A673 (cell line): ENCODE results near the gene CELSR1. TPM values are rescaled to one million over a fixed set of nuclear protein-coding genes. Genes with fewer than 3 reads are reported as not detected.
"Not testable (repeated sequence)": the region's sequence is repeated elsewhere in the genome, so short reads cannot be mapped to it uniquely, and the experiment has no call there.

Experiments used
- BruUV-seq: library from RNA; stranded (reverse); fragments of 400-500 nt; replicated peaks from 2 replicates; lab custom pipeline; 2021; lab: Mats Ljungman, UMichigan
- CTCF ChIA-PET: fragments of 300-600 bp; sonication (Branson Sonifier 250); formaldehyde crosslinking; loops from one replicate; lab custom pipeline; 2022; ENCODE audit warnings: antibody characterized with exemption; lab: Charles Lee
- POLR2A ChIA-PET: fragments of 300-600 bp; sonication (Branson Sonifier 250); formaldehyde crosslinking; loops from one replicate; lab custom pipeline; 2022; ENCODE audit warnings: antibody characterized with exemption; ENCODE audit not compliant: low non-redundant PET; lab: Charles Lee
- DNase-seq: peaks from one replicate; pipeline ENCODE4 v3.0.0-alpha.2; 2015; ENCODE audit warnings: low spot score
- H3K27ac ChIP-seq: fragments of 200-600 bp; sonication (generic); 2 replicates; pipeline ENCODE4 v1.5.1; 2016; ENCODE audit warnings: mixed run types, low read depth, mild to moderate bottlenecking, mixed read lengths, antibody characterized with exemption, low read length; ENCODE audit not compliant: poor library complexity, severe bottlenecking
- H3K27me3 ChIP-seq: fragments of 200-600 bp; sonication (generic); replicated peaks from 2 replicates; pipeline ENCODE4 v1.6.1; 2017; ENCODE audit warnings: mixed run types, low read depth, mild to moderate bottlenecking, mixed read lengths, antibody characterized with exemption, low read length; ENCODE audit not compliant: insufficient read depth, poor library complexity
- H3K36me3 ChIP-seq: fragments of 200-600 bp; sonication (generic); 2 replicates; pipeline ENCODE4 v1.6.1; 2016; ENCODE audit warnings: mixed run types, mild to moderate bottlenecking, mixed read lengths, antibody characterized with exemption, low read length; ENCODE audit not compliant: insufficient read depth, poor library complexity, severe bottlenecking
- H3K4me1 ChIP-seq: fragments of 200-600 bp; sonication (generic); 2 replicates; pipeline ENCODE4 v1.6.1; 2017; ENCODE audit warnings: mixed run types, mild to moderate bottlenecking, mixed read lengths, antibody characterized with exemption, low read length; ENCODE audit not compliant: insufficient read depth, poor library complexity, severe bottlenecking
- H3K4me3 ChIP-seq: fragments of 200-600 bp; sonication (generic); 2 replicates; pipeline ENCODE4 v1.5.1; 2016; ENCODE audit warnings: low read depth, mixed run types, mild to moderate bottlenecking, mixed read lengths, low read length; ENCODE audit not compliant: poor library complexity, severe bottlenecking
- H3K9me3 ChIP-seq: fragments of 200-600 bp; sonication (generic); 2 replicates; pipeline ENCODE4 v1.6.1; 2016; ENCODE audit warnings: mixed run types, low read depth, mild to moderate bottlenecking, mixed read lengths, antibody characterized with exemption, low read length; ENCODE audit not compliant: poor library complexity, severe bottlenecking
- EZH2 ChIP-seq: fragments of 200-600 bp; sonication (generic); IDR thresholded peaks from 2 replicates; pipeline ENCODE4 v1.6.1; 2017; ENCODE audit warnings: borderline replicate concordance, low read depth, mild to moderate bottlenecking, mixed read lengths, antibody characterized with exemption, low read length; ENCODE audit not compliant: poor library complexity, severe bottlenecking
- intact Hi-C: fragments of 100-400 bp; cut with micrococcal nuclease; formaldehyde crosslinking; loops from one replicate; pipeline ENCODE4 v1.10.0; 2022; ENCODE audit not compliant: unreplicated experiment
- total RNA-seq: library from RNA; stranded (reverse); gene quantifications from 2 replicates; pipeline ENCODE4 v1.2.3, GENCODE V29; 2021
- TF ChIP-seq, protein P1 (sequence below): fragments of 300-800, 200-600 bp; sonication (generic); conservative IDR thresholded peaks from 2 replicates; pipeline ENCODE4 v1.5.1; 2017; ENCODE audit warnings: low read depth, mild to moderate bottlenecking, antibody characterized with exemption, low read length, moderate library complexity, mixed read lengths

The CELSR1 gene
- total RNA-seq, 1 experiment from 2014 or later, result 2.3 TPM

DNA sequence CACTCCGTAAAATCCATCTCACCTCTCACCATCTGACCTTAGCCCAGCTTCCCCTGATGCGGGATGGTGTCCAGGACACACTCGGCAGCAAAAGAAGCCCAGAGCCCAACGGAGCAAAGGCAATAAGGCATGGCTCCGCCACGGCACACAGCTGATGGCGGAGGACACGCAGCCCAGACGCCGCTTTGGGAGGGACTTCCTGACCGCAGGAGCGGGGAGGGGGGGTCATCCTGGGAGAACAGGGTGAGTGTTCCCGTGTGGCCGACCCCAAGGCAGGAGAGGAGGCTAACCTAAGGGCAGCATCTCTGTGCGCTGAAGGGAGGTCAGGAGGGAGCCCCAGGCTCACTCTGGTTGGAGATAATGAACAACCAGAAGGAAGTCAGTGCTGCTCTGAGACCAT lies 130.6 kb downstream of the CELSR1 start:
- intact Hi-C loops, result no loop called here
- Histone ChIP-seq H3K4me3 (no peak overlapping the region), H3K4me1 (no peaks in the 10 kb centered on the region), H3K27me3 (no peaks in the 10 kb centered on the region), H3K36me3 (no peaks in the 10 kb centered on the region), H3K27ac (no peak overlapping the region), H3K9me3 (no peaks in the 10 kb centered on the region)
- ChIA-PET CTCF (no interaction called here), POLR2A (no interaction called here)
- no TSS peak for BruUV-seq
- TF ChIP-seq, protein P1, sequence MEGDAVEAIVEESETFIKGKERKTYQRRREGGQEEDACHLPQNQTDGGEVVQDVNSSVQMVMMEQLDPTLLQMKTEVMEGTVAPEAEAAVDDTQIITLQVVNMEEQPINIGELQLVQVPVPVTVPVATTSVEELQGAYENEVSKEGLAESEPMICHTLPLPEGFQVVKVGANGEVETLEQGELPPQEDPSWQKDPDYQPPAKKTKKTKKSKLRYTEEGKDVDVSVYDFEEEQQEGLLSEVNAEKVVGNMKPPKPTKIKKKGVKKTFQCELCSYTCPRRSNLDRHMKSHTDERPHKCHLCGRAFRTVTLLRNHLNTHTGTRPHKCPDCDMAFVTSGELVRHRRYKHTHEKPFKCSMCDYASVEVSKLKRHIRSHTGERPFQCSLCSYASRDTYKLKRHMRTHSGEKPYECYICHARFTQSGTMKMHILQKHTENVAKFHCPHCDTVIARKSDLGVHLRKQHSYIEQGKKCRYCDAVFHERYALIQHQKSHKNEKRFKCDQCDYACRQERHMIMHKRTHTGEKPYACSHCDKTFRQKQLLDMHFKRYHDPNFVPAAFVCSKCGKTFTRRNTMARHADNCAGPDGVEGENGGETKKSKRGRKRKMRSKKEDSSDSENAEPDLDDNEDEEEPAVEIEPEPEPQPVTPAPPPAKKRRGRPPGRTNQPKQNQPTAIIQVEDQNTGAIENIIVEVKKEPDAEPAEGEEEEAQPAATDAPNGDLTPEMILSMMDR, result no peak
- TF ChIP-seq EZH2, result no peak
- no peak for DNase-seq

DNA sequence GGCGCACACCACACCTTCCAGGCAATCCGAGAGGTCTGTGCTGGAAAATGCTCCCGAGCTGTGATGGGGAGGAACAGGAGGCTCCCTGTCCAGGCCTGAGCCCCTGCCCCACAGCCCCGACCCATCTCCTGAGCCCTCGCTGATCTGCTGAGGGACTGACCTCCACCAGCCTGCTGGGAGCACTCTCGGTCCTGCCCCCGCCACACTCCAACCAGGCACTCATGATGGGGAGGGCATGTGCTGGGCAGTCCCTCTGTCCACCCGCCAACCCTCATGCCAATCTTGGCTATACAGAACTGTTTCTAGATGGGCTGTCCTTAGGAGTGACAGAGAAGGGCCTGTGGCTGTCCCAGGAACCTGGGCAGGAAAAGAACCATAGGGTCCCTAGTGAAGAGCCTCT lies 131.1 kb downstream of the CELSR1 start:
- intact Hi-C loops, result no loop called here
- H3K27me3 ChIP-seq, result no peaks in the 10 kb centered on the region
- H3K36me3 ChIP-seq, result no peaks in the 10 kb centered on the region
- TF ChIP-seq, protein P1, result no peak
- no peak for TF ChIP-seq EZH2
- H3K4me3 ChIP-seq, result no peak overlapping the region
- POLR2A ChIA-PET, result no interaction called here
- CTCF ChIA-PET, result no interaction called here
- no peak for DNase-seq
- no peaks in the 10 kb centered on the region for H3K4me1 ChIP-seq
- no peaks in the 10 kb centered on the region for H3K9me3 ChIP-seq
- no peak overlapping the region for H3K27ac ChIP-seq
- no TSS peak for BruUV-seq

DNA sequence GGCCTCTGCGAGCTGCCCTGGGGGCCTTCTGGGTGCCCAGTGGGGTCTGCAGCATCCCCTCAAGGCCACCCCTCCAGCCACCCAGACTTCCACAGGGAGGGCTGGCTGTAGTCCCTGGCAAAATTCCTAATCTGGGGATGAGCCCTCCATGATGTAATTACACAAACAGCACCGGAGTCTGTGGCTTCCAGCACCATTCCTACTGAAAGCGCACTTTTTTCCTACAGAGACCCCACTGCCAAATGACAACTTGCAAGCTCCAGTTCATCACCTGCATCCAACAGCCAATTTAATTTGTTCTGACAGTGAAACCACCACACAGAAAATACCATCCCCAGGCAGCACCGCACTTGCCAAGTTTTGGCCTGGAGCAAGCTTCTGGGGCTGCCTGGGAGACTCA lies 131.5 kb downstream of the CELSR1 start:
- intact Hi-C loops, result no loop called here
- Histone ChIP-seq H3K9me3 (no peaks in the 10 kb centered on the region), H3K36me3 (no peaks in the 10 kb centered on the region), H3K4me1 (no peaks in the 10 kb centered on the region), H3K27me3 (no peaks in the 10 kb centered on the region), H3K27ac (no peak overlapping the region), H3K4me3 (no peak overlapping the region)
- TF ChIP-seq, protein P1, result no peak
- TF ChIP-seq EZH2, result no peak
- no peak for DNase-seq
- no TSS peak for BruUV-seq
- ChIA-PET POLR2A (no interaction called here), CTCF (no interaction called here)

DNA sequence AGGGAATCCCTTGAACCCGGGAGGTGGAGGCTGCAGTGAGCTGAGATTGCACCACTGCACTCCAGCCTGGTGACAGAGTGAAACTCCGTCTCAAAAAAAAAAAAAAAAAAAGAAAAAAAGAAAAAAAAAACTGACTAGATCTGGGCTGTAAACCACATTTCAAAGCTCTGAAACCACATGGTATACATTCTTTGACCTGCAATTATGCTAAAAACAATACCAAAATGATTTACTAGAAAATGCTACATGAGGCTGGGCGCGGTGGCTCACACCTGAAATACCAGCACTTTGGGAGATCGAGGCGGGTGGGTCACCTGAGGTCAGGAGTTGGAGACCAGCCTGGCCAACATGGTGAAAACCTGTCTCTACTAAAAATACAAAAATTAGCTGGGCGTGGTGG lies 133.5 kb downstream of the CELSR1 start:
- H3K27me3 ChIP-seq, BruUV-seq, H3K9me3 ChIP-seq, CTCF ChIA-PET, intact Hi-C loops, H3K36me3 ChIP-seq, H3K4me1 ChIP-seq, H3K27ac ChIP-seq, H3K4me3 ChIP-seq, POLR2A ChIA-PET, DNase-seq: not testable (repeated sequence)
